Measurements from ENCODE around the gene GPSM1.

GPSM1 gene

GRCh38 chr9:136363949-136364748 lies 36.8 kb downstream of the GPSM1 start:
- DNase-seq: no peak

GRCh38 chr9:136364942-136365774 lies 37.8 kb downstream of the GPSM1 start:
- DNase-seq: no peak

- no peak for DNase-seq
These were observed 38.5 kb downstream of the GPSM1 start for GRCh38 chr9:136365775-136366222.

GRCh38 chr9:136366826-136367225 lies 39.5 kb downstream of the GPSM1 start:
- no peak for DNase-seq

- DNase-seq: no peak
These were observed 40.2 kb downstream of the GPSM1 start for GRCh38 chr9:136367296-136368145.

- no peak for DNase-seq
These were observed 40.9 kb downstream of the GPSM1 start for GRCh38 chr9:136368190-136368589.

GRCh38 chr9:136370037-136370436 lies 42.7 kb downstream of the GPSM1 start:
- no peak for DNase-seq

- no peak for DNase-seq
These were observed 43.6 kb downstream of the GPSM1 start for GRCh38 chr9:136370687-136371532.

GRCh38 chr9:136371533-136371880 lies 44.2 kb downstream of the GPSM1 start:
- DNase-seq: no peak

- no peak for DNase-seq
These were observed 44.7 kb downstream of the GPSM1 start for GRCh38 chr9:136372006-136372405.

- no peak for DNase-seq
These were observed 45.4 kb downstream of the GPSM1 start for GRCh38 chr9:136372561-136373299.

GRCh38 chr9:136373300-136374182 lies 46.2 kb downstream of the GPSM1 start, which contains the start of gene CARD9:
Gene CARD9 (minus strand): TSS chr9:136373669. CDS start chr9:136372078, 1,591 bp downstream.
- no peak for DNase-seq

- DNase-seq: no peak
These were observed 46.8 kb downstream of the GPSM1 start for GRCh38 chr9:136374183-136374575.

GRCh38 chr9:136375096-136375495 lies 47.8 kb downstream of the GPSM1 start:
- no peak for DNase-seq

GRCh38 chr9:136376457-136376856 lies 49.1 kb downstream of the GPSM1 start:
- no peak for DNase-seq

- no peak for DNase-seq
These were observed 50.2 kb downstream of the GPSM1 start for GRCh38 chr9:136377341-136378169.

- no peak for DNase-seq
These were observed 51.0 kb downstream of the GPSM1 start for GRCh38 chr9:136378170-136379002.

- DNase-seq: no peak
These were observed 51.6 kb downstream of the GPSM1 start for GRCh38 chr9:136379003-136379287.

GRCh38 chr9:136379401-136379800 lies 52.1 kb downstream of the GPSM1 start:
- DNase-seq: no peak
